Camera-type eye (tissue), 1 donor: ENCODE measurements around the gene INTS1. TPM values are rescaled to one million over a fixed set of nuclear protein-coding genes. Genes with fewer than 3 reads are reported as not detected.

Source experiments
- total RNA-seq: library from RNA; depleted of rRNA; stranded (reverse); fragments of >200 nt; gene quantifications from one replicate; pipeline ENCODE4 v1.2.3, GENCODE V29; 2014

Gene INTS1, protein sequence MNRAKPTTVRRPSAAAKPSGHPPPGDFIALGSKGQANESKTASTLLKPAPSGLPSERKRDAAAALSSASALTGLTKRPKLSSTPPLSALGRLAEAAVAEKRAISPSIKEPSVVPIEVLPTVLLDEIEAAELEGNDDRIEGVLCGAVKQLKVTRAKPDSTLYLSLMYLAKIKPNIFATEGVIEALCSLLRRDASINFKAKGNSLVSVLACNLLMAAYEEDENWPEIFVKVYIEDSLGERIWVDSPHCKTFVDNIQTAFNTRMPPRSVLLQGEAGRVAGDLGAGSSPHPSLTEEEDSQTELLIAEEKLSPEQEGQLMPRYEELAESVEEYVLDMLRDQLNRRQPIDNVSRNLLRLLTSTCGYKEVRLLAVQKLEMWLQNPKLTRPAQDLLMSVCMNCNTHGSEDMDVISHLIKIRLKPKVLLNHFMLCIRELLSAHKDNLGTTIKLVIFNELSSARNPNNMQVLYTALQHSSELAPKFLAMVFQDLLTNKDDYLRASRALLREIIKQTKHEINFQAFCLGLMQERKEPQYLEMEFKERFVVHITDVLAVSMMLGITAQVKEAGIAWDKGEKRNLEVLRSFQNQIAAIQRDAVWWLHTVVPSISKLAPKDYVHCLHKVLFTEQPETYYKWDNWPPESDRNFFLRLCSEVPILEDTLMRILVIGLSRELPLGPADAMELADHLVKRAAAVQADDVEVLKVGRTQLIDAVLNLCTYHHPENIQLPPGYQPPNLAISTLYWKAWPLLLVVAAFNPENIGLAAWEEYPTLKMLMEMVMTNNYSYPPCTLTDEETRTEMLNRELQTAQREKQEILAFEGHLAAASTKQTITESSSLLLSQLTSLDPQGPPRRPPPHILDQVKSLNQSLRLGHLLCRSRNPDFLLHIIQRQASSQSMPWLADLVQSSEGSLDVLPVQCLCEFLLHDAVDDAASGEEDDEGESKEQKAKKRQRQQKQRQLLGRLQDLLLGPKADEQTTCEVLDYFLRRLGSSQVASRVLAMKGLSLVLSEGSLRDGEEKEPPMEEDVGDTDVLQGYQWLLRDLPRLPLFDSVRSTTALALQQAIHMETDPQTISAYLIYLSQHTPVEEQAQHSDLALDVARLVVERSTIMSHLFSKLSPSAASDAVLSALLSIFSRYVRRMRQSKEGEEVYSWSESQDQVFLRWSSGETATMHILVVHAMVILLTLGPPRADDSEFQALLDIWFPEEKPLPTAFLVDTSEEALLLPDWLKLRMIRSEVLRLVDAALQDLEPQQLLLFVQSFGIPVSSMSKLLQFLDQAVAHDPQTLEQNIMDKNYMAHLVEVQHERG (N-terminal part only)
- total RNA-seq, result 52.5 TPM

DNA sequence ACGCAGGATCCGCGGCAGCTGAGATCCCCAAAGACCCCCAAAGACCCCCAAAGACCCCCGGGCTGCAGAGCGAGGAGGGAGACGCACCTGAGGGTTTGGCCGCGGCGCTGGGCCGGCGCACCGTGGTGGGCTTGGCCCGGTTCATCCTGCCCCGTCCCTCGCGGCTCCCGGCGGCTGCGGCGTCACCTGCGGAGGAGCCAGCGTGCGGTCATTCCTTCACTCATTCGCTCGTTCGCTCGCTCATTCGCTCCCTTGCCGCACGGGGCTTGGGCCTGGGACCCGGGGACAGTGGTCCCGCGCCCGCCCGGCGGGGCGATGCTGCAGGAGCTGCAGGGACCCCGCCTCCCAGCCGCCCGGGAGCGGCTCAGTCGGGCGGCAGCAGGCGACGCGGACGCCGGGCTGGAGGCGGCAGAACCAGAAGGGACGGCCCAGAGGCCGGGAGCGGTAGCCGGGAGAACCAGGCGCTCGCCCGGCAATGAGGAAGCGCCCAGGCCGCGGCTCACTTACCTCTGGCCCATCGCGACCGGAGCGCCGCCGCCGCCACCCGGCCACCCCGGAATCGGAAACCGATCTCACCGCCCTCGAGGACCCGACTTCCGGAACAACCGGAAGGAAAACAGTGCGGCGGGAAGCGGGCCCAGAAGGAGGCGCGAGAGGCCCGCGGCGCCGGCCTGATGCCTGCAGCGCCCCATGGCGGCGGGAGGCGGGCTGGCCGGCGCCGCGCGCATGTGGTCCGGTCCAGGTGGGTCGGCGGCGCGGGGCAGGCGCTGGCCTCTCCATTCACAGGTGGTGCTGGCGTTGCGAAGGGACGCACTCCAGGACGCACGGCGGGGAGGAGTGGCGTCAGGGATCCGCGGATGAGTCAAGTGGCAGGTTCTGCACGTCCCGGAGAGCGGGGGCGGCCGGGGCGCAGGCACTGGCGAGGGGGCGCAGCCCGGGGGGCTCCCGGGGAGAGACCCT is at the start of gene INTS1:
INTS1 (minus strand) TSS at position 574 of the 960 bp plus-strand sequence; CDS start at position 145, 429 bp downstream.

DNA sequence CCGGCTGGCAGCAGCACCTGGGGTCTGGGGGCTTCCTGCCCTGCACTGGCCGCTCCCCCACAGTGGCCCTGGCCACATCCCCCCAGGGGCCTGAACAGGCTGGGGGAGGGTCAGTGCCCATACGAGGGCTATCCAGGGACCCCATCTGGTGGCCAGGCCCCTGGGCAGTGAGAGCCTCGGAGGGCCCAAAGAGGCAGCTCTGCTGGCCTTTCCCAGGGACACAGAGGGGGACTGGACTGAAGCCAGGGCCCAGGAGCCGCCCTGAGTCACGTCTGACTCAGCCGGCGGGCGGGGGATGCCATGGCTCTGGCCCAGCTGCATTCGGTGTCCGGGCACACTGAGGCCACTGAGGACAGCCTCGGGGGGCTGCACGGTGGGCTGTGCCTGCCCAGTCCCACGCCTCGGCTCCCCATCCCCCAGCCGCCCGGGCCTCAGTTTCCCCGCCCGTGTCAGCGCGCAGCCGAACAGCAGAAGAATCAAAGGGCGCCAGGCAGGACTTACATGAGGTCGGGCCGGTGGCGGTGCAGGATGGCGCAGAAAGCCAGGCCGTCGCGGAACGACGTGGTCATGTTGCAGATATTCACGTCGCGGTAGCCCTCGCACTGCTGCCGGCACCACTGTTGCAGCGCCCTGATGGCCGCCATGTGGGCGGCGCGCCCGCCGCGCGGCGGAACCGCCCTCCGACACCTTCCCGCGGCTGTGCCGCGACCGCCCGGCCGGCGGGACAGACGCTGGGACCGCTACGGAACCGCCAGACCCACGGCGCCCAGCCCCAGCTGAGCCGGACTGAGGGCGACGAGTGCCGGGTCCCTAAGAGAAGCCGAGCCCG is 45.3 kb downstream of the INTS1 start, which contains the start of gene MICALL2:
MICALL2 (minus strand) TSS at position 788 of the 829 bp plus-strand sequence; CDS start at position 644, 144 bp downstream.

Other genes with a start within 250 kb of the INTS1 start
- 8.5 TPM for gene MICALL2, start 44.9 kb downstream of the INTS1 start, total RNA-seq
- 35.0 TPM for gene MAFK, start 26.3 kb upstream of the INTS1 start, total RNA-seq
- 3.5 TPM for gene TMEM184A, start 51.8 kb upstream of the INTS1 start, total RNA-seq
- 20.4 TPM for gene PSMG3, start 65.6 kb upstream of the INTS1 start, total RNA-seq
- gene ELFN1, start 165.9 kb upstream of the INTS1 start, total RNA-seq, result 21.5 TPM